Measurements from ENCODE around the gene CATSPER1. TPM values are rescaled to one million over a fixed set of nuclear protein-coding genes. Genes with fewer than 3 reads are reported as not detected.

CATSPER1 gene
- total and polyA plus RNA-seq, 2 donors: 0.35 TPM; not detected in 1

GRCh38 chr11:66064571-66064970 lies 38.3 kb upstream of the CATSPER1 start:
- Histone ChIP-seq H3K36me3 (ENCODE audit: insufficient read depth) (peaks cover 5% of the 10 kb centered on the region), H3K4me3 (ENCODE audit: low read depth, low read length) (no peak overlapping the region), H3K27ac (ENCODE audit: low read depth) (no peak overlapping the region), H3K4me1 (ENCODE audit: insufficient read depth) (no peaks in the 10 kb centered on the region)
- DNase-seq (ENCODE audit: extremely low spot score): no peak
- 100% methylated on average over 1 of the region's 1 CpG for WGBS

GRCh38 chr11:66063900-66064299 lies 37.6 kb upstream of the CATSPER1 start:
- Histone ChIP-seq H3K4me3 (ENCODE audit: low read depth, low read length) (no peak overlapping the region), H3K36me3 (ENCODE audit: insufficient read depth) (peaks cover 5% of the 10 kb centered on the region), H3K27ac (ENCODE audit: low read depth) (no peak overlapping the region), H3K4me1 (ENCODE audit: insufficient read depth) (no peaks in the 10 kb centered on the region)
- WGBS: 95% methylated on average over 2 of the region's 2 CpGs
- DNase-seq (ENCODE audit: extremely low spot score): no peak

DNA sequence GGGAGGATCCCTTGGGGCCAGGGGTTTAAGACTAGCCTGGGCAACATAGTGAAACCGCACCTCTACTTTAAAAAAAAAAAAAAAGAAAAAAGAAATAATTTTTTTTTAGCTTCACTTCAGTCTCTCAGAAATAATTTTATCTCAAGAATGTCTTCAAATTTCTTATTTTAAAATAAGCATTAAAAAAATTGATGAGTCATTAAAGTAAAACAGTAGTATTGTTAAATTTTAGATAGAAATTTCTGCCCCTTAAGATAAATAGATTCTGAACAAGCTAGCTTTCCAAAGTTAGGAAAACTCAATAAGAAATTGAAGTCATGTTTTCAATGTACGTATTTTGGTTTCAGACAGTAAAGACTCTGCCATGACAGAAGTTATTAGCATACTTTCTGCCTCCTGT lies 36.1 kb upstream of the CATSPER1 start:
- H3K27ac ChIP-seq (ENCODE audit: low read depth): no peak overlapping the region
- 96% methylated on average over 2 of the region's 2 CpGs for WGBS

GRCh38 chr11:66061268-66061667 lies 35.0 kb upstream of the CATSPER1 start:
- 82% methylated on average over 6 of the region's 6 CpGs for WGBS
- peaks cover 10% of the 10 kb centered on the region for H3K36me3 ChIP-seq (ENCODE audit: insufficient read depth)
- no peaks in the 10 kb centered on the region for H3K4me1 ChIP-seq (ENCODE audit: insufficient read depth)

More for the DNA sequence above, 36.1 kb upstream of the CATSPER1 start:
- no peaks in the 10 kb centered on the region for H3K4me1 ChIP-seq (ENCODE audit: insufficient read depth)
- no peak overlapping the region for H3K4me3 ChIP-seq (ENCODE audit: low read depth, low read length)
- no peak for DNase-seq (ENCODE audit: extremely low spot score)
- H3K36me3 ChIP-seq (ENCODE audit: insufficient read depth): peaks cover 5% of the 10 kb centered on the region

DNA sequence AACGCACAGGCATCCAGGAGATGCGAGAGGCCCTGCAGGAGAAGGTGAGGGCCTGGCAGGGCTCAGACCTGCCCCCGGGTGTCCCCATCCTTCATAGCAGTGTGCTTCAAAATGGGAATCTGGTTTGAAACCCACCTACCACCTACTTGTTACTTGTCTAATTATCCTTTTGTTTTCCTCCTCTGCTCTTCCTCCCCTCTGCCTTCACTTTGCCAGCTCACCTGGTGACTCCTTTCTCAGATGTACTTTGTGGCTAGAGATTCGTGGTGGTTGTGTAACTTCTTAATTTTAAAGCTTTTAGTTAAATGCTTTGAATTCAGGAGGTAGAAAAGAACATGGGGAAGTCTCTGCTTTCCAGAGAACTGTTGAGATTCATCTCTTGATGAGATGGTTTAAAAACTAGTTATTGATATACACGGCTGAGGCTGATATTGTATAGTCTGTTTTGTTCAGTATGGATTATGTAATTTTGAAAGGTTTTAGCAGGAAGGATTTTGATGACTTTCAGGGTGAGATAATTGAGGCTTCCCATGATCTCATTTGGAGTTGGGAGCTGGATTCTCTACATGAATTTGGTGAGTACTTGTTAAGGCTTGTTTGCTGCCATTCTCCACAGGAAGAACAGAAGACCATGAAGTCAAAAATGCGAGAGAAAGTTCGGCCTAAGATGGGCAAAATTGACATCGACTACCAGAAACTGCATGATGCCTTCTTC lies 33.8 kb upstream of the CATSPER1 start:
- Histone ChIP-seq H3K4me1 (ENCODE audit: insufficient read depth) (no peaks in the 10 kb centered on the region), H3K4me3 (ENCODE audit: low read depth, low read length) (no peak overlapping the region), H3K36me3 (ENCODE audit: insufficient read depth) (peaks cover 10% of the 10 kb centered on the region), H3K27ac (ENCODE audit: low read depth) (no peak overlapping the region)
- WGBS: 82% methylated on average over 8 of the region's 8 CpGs
- no peak for DNase-seq (ENCODE audit: extremely low spot score)

More at GRCh38 chr11:66061268-66061667, 35.0 kb upstream of the CATSPER1 start:
- no peak overlapping the region for H3K4me3 ChIP-seq (ENCODE audit: low read depth, low read length)
- no peak overlapping the region for H3K27ac ChIP-seq (ENCODE audit: low read depth)
- no peak for DNase-seq (ENCODE audit: extremely low spot score)

GRCh38 chr11:66056501-66056900 lies 30.2 kb upstream of the CATSPER1 start:
- no peak for DNase-seq (ENCODE audit: extremely low spot score)
- WGBS: 63% methylated on average over 7 of the region's 7 CpGs

GRCh38 chr11:66055021-66055420 lies 28.7 kb upstream of the CATSPER1 start:
- peaks cover 5% of the 10 kb centered on the region for H3K36me3 ChIP-seq (ENCODE audit: insufficient read depth)
- WGBS: 94% methylated on average over 7 of the region's 7 CpGs

More at GRCh38 chr11:66056501-66056900, 30.2 kb upstream of the CATSPER1 start:
- H3K4me3 ChIP-seq (ENCODE audit: low read depth, low read length): no peak overlapping the region
- H3K27ac ChIP-seq (ENCODE audit: low read depth): no peak overlapping the region
- peaks cover 8% of the 10 kb centered on the region for H3K36me3 ChIP-seq (ENCODE audit: insufficient read depth)
- H3K4me1 ChIP-seq (ENCODE audit: insufficient read depth): no peaks in the 10 kb centered on the region

GRCh38 chr11:66052664-66052982 lies 26.3 kb upstream of the CATSPER1 start:
- no peaks in the 10 kb centered on the region for H3K4me1 ChIP-seq (ENCODE audit: insufficient read depth)
- no peak for DNase-seq (ENCODE audit: extremely low spot score)
- peaks cover 5% of the 10 kb centered on the region for H3K36me3 ChIP-seq (ENCODE audit: insufficient read depth)
- H3K4me3 ChIP-seq (ENCODE audit: low read depth, low read length): peak overlapping the region; percentile 86
- WGBS: 1% methylated on average over 17 of the region's 17 CpGs
- peak overlapping the region; percentile 48 for H3K27ac ChIP-seq (ENCODE audit: low read depth)

More at GRCh38 chr11:66055021-66055420, 28.7 kb upstream of the CATSPER1 start:
- Histone ChIP-seq H3K4me1 (ENCODE audit: insufficient read depth) (no peaks in the 10 kb centered on the region), H3K4me3 (ENCODE audit: low read depth, low read length) (no peak overlapping the region), H3K27ac (ENCODE audit: low read depth) (no peak overlapping the region)
- no peak for DNase-seq (ENCODE audit: extremely low spot score)

GRCh38 chr11:66051766-66052663 lies 25.7 kb upstream of the CATSPER1 start, which contains the start of gene SF3B2:
TSS of gene SF3B2 (plus strand) at chr11:66052364. CDS start at chr11:66052385, 21 bp downstream.
- peak within 1 kb of the TSS; percentile 48 for H3K27ac ChIP-seq (ENCODE audit: low read depth)
- H3K4me3 ChIP-seq (ENCODE audit: low read depth, low read length): peak within 1 kb of the TSS; percentile 86
- H3K4me1 ChIP-seq (ENCODE audit: insufficient read depth): no peaks in the 10 kb centered on the region
- peaks cover 4% of the 10 kb centered on the region for H3K36me3 ChIP-seq (ENCODE audit: insufficient read depth)
- under 1% methylated on average over 84 of the region's 84 CpGs for WGBS
- peak; percentile 90 for DNase-seq (ENCODE audit: extremely low spot score)

DNA sequence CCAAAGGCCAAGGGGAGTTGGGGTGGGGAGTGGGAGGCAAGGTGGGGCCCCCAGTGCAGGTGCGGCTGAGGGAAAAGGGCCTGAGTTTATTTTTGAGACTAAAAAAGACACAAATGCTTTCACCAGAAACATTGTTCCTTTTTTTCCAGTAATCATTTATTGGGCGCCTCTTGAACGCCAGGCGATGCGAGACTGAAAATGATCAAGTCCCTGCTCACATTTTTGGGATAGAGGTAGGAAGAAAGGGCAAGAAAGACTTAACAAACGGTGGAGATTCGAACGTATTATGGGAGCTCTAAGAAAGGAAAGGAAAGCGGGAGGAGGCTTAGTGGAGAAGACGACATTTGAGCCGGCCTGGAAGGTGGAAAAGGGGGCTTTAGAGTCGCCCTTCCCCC lies 25.1 kb upstream of the CATSPER1 start:
- Histone ChIP-seq H3K27ac (ENCODE audit: low read depth) (peak overlapping the region; percentile 46), H3K4me3 (ENCODE audit: low read depth, low read length) (peak overlapping the region; percentile 86), H3K4me1 (ENCODE audit: insufficient read depth) (no peaks in the 10 kb centered on the region), H3K36me3 (ENCODE audit: insufficient read depth) (no peaks in the 10 kb centered on the region)
- DNase-seq (ENCODE audit: extremely low spot score): no peak
- 23% methylated on average over 12 of the region's 12 CpGs for WGBS

- H3K36me3 ChIP-seq (ENCODE audit: insufficient read depth): no peaks in the 10 kb centered on the region
- no peaks in the 10 kb centered on the region for H3K4me1 ChIP-seq (ENCODE audit: insufficient read depth)
- WGBS: 83% methylated on average over 5 of the region's 5 CpGs
- no peak for DNase-seq (ENCODE audit: extremely low spot score)
- no peak overlapping the region for H3K4me3 ChIP-seq (ENCODE audit: low read depth, low read length)
- no peak overlapping the region for H3K27ac ChIP-seq (ENCODE audit: low read depth)
These were observed 24.4 kb upstream of the CATSPER1 start for GRCh38 chr11:66050581-66051231.

- H3K4me3 ChIP-seq (ENCODE audit: low read depth, low read length): no peak within 1 kb of the TSS
- no peak for DNase-seq (ENCODE audit: extremely low spot score)
- no peaks in the 10 kb centered on the region for H3K36me3 ChIP-seq (ENCODE audit: insufficient read depth)
- no peak within 1 kb of the TSS for H3K27ac ChIP-seq (ENCODE audit: low read depth)
- WGBS: 10% methylated on average over 39 of the region's 39 CpGs
- no peaks in the 10 kb centered on the region for H3K4me1 ChIP-seq (ENCODE audit: insufficient read depth)
These were observed 22.5 kb upstream of the CATSPER1 start, which contains the start of gene GAL3ST3 for GRCh38 chr11:66048547-66049323. TSS of gene GAL3ST3 (minus strand) at chr11:66049161. CDS start at chr11:66045415, 3,746 bp downstream.
